HG03457 (cell line): ENCODE data around the gene CACNA1S.

Experiments used
- ATAC-seq: cut with Tn5 transposase; IDR thresholded peaks from one replicate; pipeline ENCODE4 v1.9.1; 2021; ENCODE audit warnings: moderate number of reproducible peaks; ENCODE audit not compliant: unreplicated experiment

The CACNA1S gene

DNA sequence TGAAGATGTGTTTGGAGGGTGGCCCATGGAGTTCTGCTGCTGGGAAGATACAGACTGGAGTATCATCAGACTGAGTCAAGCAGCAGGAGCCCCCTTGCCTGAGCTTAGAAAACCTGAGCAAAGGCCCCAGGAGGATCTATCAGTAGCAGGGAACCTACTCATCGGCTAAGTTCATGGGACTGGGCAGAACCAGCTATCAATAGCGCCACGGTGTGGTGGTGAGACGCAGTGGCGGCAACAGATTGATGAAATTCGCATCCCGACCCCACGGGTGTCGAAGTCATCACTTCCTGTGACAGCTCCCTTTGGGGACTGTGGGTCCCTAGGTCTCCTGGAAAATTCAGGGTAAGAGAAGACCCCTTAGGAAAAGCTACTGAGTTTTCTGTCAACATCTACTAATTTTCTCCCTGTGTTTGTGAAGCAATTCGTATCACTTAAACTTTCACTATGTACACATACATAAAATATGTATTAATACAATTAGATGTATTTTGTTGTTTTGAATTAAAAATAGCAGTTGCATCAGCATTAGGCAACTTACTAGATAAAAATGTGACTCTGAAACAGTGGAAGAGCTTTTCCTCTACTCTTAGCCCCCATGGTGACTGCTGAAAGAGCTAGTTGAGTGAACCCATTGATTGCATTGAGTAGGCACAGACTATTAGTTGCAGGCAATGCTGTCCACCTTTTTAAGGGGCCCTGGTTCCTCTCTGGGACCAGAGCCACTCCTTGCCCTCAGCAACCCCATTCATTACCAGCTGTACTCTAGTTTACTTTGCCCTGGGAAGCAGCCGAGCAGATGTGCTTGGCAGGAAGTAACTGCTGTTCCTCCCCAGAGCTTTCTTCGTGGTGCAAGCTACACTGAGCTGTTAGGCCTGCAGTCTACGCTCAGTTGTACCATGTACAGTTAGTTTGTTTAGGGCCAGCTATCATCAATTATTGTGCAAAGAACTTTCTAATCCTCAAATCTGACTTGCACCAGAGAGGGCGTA, 7.3 kb upstream of the CACNA1S start:
- ATAC-seq: no peak

DNA sequence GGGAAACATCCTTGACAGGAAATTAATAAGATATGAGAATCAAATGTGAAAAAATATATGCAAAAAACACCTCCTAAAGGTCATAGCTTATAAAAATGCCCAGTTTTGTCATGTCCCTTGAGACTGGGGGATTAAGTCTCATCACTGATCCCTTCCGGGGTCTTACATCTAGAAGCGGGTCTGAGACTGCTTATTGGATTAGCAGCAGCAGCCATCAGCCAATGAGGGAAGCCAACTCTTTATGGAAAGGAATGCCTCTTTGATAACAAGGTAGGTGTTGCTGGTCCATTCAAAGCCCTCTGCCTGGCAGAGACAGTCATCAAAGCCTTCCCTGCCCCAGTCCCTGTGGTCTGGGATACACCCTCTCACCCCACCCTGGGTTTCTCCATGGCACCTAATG, 3.9 kb upstream of the CACNA1S start:
- no peak for ATAC-seq

DNA sequence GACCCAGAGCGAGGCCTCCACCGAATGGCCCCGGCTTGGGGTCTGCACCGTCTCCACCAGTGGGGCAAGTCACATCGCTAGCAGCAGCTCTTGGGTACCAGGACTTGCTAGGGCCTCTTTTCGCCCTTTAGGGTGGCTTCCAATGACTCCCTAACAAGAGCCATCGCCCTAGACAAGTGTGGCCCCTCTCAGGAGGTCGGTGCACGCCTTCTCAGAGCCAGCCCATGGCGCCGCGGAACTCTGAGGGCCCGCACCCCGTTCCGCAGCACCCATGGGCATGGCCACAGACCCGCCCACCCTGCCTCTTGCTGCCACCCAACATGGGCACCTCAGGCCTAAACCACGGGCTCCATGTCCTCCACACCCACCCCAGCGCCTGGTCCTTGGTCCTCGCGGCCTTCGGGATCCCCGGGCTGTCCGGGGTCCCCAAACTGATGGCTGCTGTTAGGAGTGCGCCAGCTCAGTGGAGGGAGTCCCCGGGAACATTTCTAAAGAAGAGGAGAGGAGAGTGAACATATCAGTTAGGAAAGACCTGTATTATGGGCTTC, 3.2 kb upstream of the CACNA1S start:
- ATAC-seq: no peak

DNA sequence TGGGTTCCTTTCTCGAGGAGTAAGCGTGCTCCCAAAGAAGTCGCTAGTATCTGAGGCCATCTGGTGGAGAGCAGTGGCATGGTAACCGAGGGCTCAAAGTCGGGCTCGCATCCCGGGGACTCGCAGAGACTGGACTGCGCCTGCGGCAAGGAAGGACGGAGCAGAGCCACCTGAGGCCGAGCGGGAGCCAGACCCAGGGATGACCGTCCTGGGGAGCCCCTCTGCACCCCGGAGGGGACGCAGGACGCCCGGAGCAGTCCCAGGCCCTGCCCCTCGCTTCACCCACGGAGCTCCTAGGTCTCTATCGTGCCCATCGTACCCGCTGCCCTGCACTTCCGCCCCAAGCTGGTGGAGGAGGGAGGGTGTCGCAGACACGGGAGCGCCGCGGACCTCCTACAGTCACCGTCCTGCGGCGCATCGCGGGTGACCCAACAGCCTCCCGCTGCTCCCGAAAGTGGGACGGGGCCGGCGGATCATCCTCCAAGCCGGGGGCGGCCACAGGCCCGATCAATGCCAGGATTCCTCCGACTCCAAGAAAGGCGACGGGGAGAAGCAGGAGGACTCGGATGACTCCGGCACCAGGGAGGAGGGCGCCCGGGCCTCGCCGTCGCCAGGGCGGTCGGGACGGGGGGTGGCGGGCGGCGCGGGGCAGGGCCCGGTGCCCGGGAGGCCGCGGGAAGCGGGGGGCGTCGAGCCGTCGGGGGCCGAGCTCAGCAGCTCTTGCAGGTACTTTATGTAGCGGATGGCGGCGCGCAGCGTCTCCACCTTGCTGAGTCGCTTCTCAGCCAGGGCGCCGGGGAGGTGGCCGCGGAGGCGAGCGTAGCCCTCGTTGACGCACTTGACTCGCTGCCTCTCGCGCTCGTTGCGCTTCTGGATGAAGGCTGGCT, 2.3 kb upstream of the CACNA1S start:
- no peak for ATAC-seq

DNA sequence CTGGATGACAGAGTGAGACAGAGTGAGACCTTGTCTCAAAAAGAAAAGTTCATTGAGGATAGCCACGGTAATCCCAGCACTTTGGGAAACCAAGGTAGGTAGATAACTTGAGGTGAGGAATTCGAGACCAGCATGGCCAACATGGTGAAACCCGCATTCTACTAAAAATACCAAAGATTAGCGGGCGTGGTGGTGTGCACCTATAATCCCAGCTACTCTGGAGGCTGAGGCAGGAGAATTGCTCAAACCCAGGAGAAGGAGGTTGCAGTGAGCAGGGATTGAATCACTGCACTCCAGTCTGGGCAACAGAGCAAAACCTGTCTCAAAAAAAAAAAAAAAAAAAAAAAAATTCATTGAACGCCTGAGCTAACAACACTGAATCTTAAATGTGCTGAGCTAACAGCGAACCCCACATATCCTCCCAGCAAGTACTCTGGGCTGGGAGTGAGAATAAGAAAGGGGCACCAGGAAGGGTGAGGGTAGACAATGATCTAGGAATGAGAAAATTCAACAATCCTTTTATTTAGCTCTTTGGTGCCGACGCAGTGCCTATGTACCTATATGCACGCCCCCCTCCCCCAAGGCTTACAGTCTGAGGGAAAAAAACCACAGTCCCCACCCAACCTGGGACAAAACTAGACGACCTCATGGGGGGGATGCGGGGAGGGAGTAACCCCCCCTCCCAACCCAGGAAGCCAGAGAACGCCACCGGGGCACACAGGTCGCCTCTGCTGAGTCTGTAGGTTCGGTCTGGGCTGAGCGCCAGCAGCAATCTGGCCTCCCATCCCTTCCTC, 1.4 kb upstream of the CACNA1S start:
- no peak for ATAC-seq

DNA sequence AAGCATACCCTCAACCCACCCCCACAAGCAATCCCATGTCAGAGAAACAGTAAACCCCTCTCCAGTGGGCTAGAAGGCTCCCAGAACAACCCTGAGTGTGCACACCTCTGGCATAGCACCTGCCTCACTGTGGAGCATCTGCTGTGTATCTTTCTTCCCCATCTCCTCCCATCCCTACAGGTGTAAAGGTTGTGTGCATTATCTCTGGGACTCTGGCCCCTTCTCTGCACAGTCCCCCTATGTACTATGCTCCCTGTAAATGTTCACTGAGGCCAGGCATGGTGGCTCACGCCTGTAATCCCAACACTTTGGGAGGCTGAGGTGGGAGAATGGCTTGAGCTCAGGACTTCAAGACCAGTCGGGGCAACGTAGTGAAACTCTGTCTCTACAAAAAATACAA, 700 bp upstream of the CACNA1S start:
- no peak for ATAC-seq

DNA sequence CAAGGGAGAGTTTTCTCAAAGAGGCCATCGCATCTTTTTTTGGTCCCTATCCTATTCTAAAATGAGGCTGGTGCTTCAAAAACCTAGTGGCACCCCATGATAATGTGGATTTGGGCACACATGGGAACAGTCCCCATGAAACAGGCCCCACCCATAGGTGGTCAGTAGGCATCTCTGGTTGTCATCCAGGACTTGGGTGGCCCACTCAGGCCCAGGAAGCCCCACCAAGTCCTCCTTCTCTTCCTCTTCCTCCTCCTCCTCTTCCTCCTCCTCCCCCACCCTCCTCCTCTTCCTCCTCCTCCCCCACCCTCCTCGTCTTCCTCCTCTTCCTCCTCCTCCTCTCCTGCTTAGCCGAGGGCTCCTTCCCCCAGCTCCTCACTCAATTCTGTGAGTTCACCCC, 554 bp downstream of the CACNA1S start:
- ATAC-seq: no peak

DNA sequence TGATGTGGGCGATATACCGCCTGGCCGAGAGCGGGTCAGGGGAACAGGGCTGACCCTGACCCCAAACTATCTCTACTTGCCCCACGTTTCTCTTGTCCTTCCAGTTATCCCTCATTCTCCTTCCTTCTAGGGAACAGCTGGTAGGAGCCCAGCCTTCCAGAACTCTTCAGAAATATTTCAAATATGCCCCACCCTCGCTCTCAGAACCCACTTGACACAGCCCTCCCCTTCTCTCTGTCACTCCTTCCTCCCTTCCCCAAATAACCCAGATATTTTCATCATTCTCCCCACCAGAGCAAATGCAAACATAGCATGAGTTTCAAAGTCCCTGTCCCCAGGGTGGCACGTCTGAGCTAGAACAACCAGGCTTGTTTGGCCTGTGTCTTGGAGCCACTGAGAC, 1.1 kb downstream of the CACNA1S start:
- ATAC-seq: no peak

DNA sequence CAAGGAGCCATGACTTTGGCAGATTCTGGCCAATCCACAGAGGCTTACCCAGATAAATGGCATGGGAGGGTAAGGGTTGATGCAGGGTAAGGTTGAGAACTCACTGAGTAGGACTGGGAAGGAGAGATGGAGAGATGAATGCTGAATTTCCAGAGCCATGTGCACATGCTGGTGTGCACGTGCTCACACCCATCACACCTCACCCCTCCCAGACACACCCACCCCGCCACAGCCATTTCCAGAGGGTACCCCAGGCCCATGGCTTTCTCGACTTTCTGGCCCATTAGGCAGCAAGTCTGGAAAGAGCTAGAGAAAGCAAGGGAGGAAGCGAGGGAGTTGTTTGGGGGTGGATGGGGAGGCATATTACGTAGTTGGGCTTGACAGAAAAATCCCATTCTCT, 1.6 kb downstream of the CACNA1S start:
- ATAC-seq: no peak

DNA sequence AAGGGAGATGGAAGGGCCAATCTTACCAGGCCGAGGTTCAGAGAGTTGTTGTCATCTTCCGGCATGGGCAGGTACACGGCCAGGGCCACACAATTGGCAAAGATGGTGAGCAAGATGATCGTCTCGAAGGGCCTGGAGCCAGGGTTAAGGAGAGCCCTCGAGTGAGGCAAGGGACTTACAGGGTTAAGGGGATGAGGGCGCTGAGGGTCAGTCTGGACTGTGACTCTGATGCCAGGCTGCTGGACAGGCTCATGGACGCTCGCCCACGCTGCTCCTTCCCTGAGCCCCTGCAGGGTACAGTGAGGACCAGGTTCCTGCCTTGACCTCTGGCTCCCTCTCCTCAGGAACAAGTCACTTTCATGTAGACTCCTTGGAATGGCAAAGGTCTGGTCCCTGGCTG, 2.1 kb downstream of the CACNA1S start:
- ATAC-seq: no peak

DNA sequence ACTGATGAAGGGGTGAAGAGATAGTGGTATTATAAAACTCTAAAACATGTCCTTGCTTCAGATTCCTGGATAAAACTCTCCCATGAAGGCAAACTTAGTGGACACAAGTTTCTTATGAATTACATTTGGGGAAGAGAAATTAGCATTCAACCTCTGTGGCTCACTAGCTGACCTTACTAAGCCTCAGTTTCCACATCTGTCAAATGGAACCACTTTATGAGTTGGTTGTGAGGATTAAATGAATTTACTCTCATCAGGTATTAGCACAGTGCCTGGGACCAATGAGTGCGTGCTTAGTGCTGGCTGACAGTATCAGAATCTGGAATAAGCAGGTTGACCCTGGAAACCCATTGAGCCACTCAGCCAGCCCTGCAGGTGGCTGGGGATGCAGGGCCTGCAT, 2.6 kb downstream of the CACNA1S start:
- ATAC-seq: no peak

DNA sequence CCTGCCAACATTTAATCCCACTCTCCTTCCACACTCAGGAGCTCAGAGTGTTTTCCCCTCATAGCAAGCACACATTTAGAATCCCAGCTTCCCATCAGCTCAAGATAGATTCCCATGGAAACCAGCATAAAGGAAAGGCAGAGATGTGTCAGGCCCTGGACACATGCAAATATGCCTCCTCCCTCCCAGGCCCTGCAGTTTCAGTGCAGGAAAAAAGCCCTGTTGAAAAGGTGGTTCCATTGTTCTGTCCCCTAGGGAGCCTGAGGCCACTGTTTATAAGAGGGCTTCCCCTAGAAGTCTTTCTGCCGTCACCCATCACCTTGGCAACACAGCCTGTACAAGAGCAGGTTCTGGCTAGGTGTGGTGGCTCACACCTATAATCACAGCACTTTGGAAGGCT, 3.6 kb downstream of the CACNA1S start:
- no peak for ATAC-seq

DNA sequence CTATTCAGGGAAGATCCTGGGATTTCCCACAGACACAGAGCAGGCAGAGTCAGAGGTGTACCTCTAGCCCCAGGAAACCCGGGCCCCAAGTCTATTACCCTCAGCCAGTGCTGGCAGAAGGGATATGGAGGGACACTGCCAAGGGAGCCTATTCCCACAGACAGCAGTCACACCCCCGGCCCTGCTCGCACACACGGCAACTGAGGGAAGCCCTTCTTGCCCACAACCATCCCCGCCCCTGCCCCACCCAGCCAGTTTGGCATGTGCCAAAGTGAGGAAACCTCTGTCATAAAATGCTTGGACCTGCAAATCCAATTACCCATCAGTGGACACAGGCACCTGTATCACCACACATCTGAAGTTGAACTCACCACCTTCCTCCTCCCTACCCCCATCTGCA, 6.5 kb downstream of the CACNA1S start:
- ATAC-seq: no peak

DNA sequence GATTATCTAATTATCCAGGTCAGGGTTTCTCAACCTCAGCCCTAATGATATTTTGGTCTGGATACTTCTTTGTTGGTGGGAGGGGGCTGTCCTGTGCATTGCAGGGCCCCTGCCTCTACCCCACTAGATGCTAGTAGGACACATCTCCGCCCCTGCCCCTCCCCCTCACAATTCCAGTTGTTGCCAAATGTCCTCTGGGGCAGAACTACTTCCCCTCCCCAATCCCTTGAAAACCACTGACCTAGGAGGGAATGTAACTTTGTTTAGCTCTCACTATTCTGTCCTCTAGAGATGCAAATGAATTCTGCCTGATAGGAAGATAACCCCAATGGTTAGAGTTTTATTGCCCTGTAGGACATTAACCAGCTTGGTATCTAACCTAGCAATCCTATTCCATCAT, 8.1 kb downstream of the CACNA1S start:
- no peak for ATAC-seq

DNA sequence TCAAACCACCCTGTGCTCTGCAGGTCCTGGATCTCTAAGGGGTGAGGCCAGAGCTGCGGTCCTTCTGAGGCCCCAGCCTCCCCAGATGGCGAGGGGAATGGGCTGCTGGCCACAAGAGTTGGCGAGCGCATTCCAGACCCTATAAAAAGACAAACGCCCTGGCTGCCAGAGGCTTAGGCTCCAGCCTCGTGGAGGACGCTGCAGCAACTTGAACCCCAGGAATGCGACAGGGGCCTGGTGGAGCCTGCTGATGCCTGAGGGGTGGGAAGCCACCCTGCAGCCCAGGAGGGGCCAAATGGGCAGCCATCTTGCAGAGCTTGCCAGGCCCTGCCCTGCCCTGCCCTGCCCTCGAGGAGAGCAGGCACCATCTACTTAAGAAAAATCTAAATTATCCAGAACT, 8.6 kb downstream of the CACNA1S start:
- no peak for ATAC-seq

DNA sequence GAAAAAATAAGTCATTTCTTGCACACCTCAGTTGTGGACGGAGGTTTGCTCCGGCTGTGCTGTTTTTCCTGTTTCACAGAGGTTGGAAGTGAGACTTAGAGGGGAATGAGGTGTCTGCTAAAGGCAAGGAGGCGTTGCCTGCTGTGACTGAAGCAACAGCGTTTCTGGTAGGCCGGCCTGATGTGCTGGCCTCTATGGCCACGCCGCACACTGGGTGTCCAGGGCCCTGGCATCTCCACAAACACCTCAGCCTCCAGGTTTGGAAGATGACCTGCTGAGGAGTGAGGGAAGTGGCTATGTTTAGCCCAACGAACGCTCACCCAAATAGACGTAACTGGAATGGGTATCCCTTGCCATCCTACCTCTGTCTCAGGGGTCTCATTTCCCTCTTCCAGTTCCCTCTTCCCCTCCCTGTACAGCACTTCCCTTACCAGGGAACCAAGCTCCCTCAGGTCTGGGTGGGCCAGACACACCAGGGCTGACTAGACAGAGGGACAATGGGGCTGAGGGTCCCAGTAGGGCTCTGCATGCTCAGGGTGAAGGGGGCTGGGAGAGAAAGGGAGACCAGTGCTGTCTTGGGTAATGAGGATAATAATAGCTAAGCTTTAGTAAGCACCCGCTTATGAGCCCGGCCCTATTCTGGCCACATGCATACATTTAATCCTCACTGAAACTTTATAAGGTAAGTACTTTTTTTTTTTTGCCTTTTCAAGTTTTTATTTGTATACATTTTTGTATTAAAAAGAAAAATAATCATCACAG, 11.9 kb downstream of the CACNA1S start:
- ATAC-seq: no peak

DNA sequence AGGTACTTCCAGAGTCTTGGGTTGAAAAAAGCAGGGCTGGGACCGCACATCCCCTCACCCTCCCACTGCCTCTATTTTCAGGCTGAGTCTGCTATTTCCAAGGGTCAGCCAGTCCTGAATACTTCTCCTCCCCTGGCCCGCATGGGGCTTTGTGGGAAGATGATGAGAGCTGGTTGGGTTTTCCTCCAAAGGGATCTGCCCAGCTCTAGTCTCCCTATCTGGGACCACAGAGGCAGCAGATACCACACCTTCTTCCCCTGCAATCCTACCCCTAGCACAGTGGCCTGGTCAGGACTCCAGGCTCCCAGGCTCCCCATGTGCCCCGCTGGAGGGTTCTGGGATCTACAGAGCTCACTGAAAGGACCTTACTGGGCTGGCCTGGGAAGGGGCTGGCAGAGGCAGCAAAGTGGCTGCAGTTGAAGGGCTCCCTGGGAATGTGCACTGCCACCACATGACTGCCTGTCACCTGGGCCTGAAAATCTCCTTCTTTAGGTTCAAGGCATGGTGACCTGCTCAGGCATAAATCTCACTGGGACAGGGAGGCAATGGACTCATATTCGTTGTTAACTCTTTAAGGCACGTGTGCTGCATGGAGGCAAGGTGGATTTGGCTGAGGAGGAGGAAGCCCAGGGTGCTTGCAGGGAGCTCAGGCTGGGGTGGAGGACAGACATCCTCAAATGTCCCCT, 13.1 kb downstream of the CACNA1S start:
- ATAC-seq: no peak

DNA sequence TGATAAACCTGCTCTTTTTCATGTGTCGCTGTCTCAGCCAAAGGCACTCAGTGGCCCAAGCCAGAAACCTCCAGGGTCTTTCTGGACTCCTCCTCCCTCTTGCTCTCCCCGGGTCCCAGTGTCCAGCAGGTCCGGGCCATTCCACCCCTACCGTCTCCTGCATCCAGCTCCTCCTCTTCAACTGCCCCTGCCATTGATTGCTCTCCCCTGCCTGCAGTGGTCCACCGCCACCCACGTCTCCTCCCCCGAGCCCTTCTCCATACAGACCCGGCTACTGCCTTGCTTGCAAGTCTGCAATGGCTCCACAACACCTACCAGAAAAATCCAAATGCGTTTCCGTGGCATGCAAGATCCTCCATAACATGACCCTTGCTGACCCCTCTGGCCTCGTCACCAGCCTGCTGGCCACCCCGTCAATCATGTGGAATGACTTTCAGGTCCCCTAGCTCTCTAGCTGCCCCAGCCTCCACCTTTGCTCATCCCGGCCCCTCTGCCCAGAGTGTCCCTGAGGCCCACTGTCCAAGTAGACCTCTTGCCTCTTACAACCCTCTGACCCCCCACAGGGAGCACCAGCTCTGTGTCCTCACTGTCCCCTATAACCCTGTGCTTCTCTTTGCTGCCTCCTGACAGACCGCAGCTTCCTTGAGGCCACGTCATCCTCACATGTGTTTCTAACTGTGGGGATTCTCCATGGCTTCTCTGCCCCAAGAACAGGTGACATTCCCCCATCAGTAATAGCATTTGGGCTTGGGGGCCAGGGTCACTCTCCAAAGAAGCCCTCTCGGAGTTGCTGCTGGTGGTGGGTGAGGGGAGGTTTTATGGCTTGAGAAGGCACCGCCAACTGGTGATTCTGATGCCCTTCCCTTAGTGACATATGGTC, 15.0 kb downstream of the CACNA1S start:
- no peak for ATAC-seq
